Activated CD8-positive, alpha-beta T cell treated with anti-CD3 and anti-CD28 coated beads for 36 hours (primary cell): Measurements from ENCODE around the gene ARFIP1. TPM values are rescaled to one million over a fixed set of nuclear protein-coding genes. Genes with fewer than 3 reads are reported as not detected.

ENCODE experiments used
- ATAC-seq: fragments of 200-7000 bp; cut with Tn5 transposase; one replicate; pipeline ENCODE4 v1.10.0; 2021; ENCODE audit warnings: mild to moderate bottlenecking, moderate library complexity
- CTCF ChIA-PET: fragments of 350-600 bp; sonication (Branson Sonifier 250); formaldehyde crosslinking; loops from one replicate; lab custom pipeline; 2021; ENCODE audit warnings: antibody characterized with exemption; lab: Charles Lee
- POLR2A ChIA-PET: fragments of 350-600 bp; sonication (Branson Sonifier 250); formaldehyde crosslinking; loops from one replicate; lab custom pipeline; 2021; ENCODE audit warnings: antibody characterized with exemption; lab: Charles Lee
- DNase-seq: peaks from one replicate; pipeline ENCODE4 v3.0.0-alpha.2; 2020
- H3K27ac Mint-ChIP-seq: one replicate; pipeline ENCODE4 v1.8.0; 2021; ENCODE audit warnings: mild to moderate bottlenecking, mixed read lengths
- H3K27me3 Mint-ChIP-seq: one replicate; pipeline ENCODE4 v1.8.0; 2021; ENCODE audit warnings: mixed read lengths
- H3K36me3 Mint-ChIP-seq: one replicate; pipeline ENCODE4 v1.8.0; 2021; ENCODE audit warnings: low read depth, mixed read lengths
- H3K4me1 Mint-ChIP-seq: one replicate; pipeline ENCODE4 v1.8.0; 2021; ENCODE audit warnings: low read depth, mixed read lengths
- H3K4me3 Mint-ChIP-seq: one replicate; pipeline ENCODE4 v1.8.0; 2021; ENCODE audit warnings: mild to moderate bottlenecking, moderate library complexity, mixed read lengths
- H3K9me3 Mint-ChIP-seq: one replicate; pipeline ENCODE4 v1.8.0; 2021; ENCODE audit warnings: mixed read lengths
- intact Hi-C: fragments of 100-400 bp; cut with micrococcal nuclease; formaldehyde crosslinking; loops from one replicate; pipeline ENCODE4 v1.10.0; 2022
- total RNA-seq, 2 experiments: library from RNA; stranded (reverse); gene quantifications; one replicate each; pipeline ENCODE4 v1.2.3, GENCODE V29; 2021
- TF ChIP-seq, protein P1 (sequence below): fragments of 200-600 bp; IDR thresholded peaks from one replicate; pipeline ENCODE4 v1.8.0; 2022; ENCODE audit warnings: antibody characterized with exemption, mild to moderate bottlenecking

Gene ARFIP1
- total RNA-seq, 2 experiments from 2014 or later: 7.2 to 8.9 TPM

DNA sequence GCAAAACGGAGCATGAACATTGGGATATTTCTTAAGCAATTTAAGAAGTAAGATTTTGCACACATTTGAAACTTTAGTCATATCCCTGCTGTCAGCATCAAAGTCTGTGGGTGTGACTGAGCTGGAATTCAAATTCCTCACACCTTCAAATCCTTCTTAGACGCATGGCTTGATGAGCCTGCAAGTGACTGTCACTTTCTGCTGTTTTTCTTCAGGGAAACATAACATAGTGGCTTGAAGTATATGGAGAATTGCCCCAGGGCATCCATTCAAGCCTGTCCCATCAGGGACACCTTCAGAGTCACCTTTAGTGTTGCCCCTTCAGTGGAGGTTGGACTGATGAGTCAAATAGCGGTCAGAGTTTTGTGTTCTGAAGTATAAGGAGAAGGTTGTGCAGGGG, 173.8 kb downstream of the ARFIP1 start:
- no peaks in the 10 kb centered on the region for H3K36me3 Mint-ChIP-seq
- H3K4me1 Mint-ChIP-seq: no peaks in the 10 kb centered on the region
- ATAC-seq (no peak), DNase-seq (no peak)
- ChIA-PET CTCF (no interaction called here), POLR2A (no interaction called here)
- TF ChIP-seq, protein P1, sequence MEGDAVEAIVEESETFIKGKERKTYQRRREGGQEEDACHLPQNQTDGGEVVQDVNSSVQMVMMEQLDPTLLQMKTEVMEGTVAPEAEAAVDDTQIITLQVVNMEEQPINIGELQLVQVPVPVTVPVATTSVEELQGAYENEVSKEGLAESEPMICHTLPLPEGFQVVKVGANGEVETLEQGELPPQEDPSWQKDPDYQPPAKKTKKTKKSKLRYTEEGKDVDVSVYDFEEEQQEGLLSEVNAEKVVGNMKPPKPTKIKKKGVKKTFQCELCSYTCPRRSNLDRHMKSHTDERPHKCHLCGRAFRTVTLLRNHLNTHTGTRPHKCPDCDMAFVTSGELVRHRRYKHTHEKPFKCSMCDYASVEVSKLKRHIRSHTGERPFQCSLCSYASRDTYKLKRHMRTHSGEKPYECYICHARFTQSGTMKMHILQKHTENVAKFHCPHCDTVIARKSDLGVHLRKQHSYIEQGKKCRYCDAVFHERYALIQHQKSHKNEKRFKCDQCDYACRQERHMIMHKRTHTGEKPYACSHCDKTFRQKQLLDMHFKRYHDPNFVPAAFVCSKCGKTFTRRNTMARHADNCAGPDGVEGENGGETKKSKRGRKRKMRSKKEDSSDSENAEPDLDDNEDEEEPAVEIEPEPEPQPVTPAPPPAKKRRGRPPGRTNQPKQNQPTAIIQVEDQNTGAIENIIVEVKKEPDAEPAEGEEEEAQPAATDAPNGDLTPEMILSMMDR: no peak
- intact Hi-C loops: no loop called here
- peaks cover 3% of the 10 kb centered on the region for H3K27me3 Mint-ChIP-seq
- H3K9me3 Mint-ChIP-seq: no peaks in the 10 kb centered on the region
- H3K27ac Mint-ChIP-seq: no peak overlapping the region
- no peak overlapping the region for H3K4me3 Mint-ChIP-seq

DNA sequence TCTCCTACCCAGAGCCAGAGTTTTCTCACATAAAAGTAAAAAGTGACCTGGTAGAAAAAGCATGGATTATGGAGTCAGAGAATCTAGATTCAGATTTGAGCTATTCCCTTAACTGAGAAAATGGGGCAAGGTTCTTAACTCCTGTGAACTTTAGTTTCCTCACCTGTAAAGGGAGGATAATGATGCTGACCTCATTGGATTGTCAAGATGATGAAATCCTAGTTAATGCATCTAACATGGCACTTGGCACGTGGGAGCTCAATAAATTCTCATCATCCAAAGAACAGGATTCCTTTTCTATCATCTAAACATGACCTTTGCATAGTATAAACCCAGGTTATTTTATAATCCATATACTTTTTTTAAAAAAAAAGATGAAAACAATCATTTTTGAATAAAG, 175.0 kb downstream of the ARFIP1 start:
- no peak overlapping the region for H3K4me3 Mint-ChIP-seq
- DNase-seq (no peak), ATAC-seq (no peak)
- TF ChIP-seq, protein P1: no peak
- ChIA-PET CTCF (interaction anchor here (1.2 kb wide), 1 partner anchor 11 kb away, joined by 4 read pairs; no protein-coding TSS in a partner anchor), POLR2A (interaction anchor here (0.6 kb wide), 1 partner anchor 1259 kb away, joined by 3 read pairs; no protein-coding TSS in a partner anchor)
- no peaks in the 10 kb centered on the region for H3K4me1 Mint-ChIP-seq
- H3K9me3 Mint-ChIP-seq: no peaks in the 10 kb centered on the region
- intact Hi-C loops: no loop called here
- H3K27me3 Mint-ChIP-seq: peaks cover 3% of the 10 kb centered on the region
- no peaks in the 10 kb centered on the region for H3K36me3 Mint-ChIP-seq
- no peak overlapping the region for H3K27ac Mint-ChIP-seq

GRCh38 chr4:152956147-152956546, 176.4 kb downstream of the ARFIP1 start:
- no peaks in the 10 kb centered on the region for H3K27me3 Mint-ChIP-seq
- no peaks in the 10 kb centered on the region for H3K9me3 Mint-ChIP-seq
- intact Hi-C loops: no loop called here
- POLR2A ChIA-PET: interaction anchor here (1.0 kb wide), 1 partner anchor 83 kb away, joined by 3 read pairs; no protein-coding TSS in a partner anchor
- H3K36me3 Mint-ChIP-seq: no peaks in the 10 kb centered on the region
- H3K4me1 Mint-ChIP-seq: no peaks in the 10 kb centered on the region
- no peak overlapping the region for H3K4me3 Mint-ChIP-seq
- ATAC-seq (no peak), DNase-seq (no peak)
- TF ChIP-seq, protein P1: no peak
- CTCF ChIA-PET: interaction anchor here (1.1 kb wide), 1 partner anchor 709 kb away, joined by 3 read pairs; no protein-coding TSS in a partner anchor
- no peak overlapping the region for H3K27ac Mint-ChIP-seq

- ChIA-PET POLR2A (interaction anchor here (0.6 to 1.0 kb wide), 3 partner anchors 16 to 585 kb away, joined by 3 read pairs; no protein-coding TSS in a partner anchor), CTCF (interaction anchor here (0.6 to 1.1 kb wide), 2 partner anchors 83 to 709 kb away, joined by 3 read pairs; no protein-coding TSS in a partner anchor)
- Mint-ChIP-seq H3K4me3 (no peak overlapping the region), H3K27ac (no peak overlapping the region), H3K36me3 (no peaks in the 10 kb centered on the region), H3K4me1 (no peaks in the 10 kb centered on the region), H3K27me3 (no peaks in the 10 kb centered on the region), H3K9me3 (no peaks in the 10 kb centered on the region)
- ATAC-seq: no peak
- intact Hi-C loops: no loop called here
- DNase-seq: no peak
- TF ChIP-seq, protein P1: no peak
Observed at GRCh38 chr4:152956650-152957436, 177.1 kb downstream of the ARFIP1 start.
